ENCODE results near the gene FOXO3. TPM values are rescaled to one million over a fixed set of nuclear protein-coding genes. Genes with fewer than 3 reads are reported as not detected.

The FOXO3 gene
- total and polyA plus RNA-seq, 2 of the 13 experiments (the other 11 are each of a cell fraction or from before 2014, with no cell fraction given) = 16.0 to 22.5 TPM

- no peak for TF ChIP-seq ZBTB34 (CRISPR knock-in tag; IDR thresholded peaks at IDR 0.05)
- TF ChIP-seq ZNF816 (CRISPR knock-in tag; IDR thresholded peaks at IDR 0.05; ENCODE audit: borderline replicate concordance) = no peak
- no peak for TF ChIP-seq ZNF546 (CRISPR knock-in tag; conservative IDR thresholded peaks at IDR 0.05)
- no peak for TF ChIP-seq ZNF7 (CRISPR knock-in tag; IDR thresholded peaks at IDR 0.05)
- TF ChIP-seq TFAP4 (IDR thresholded peaks at IDR 0.05; ENCODE audit: borderline replicate concordance, low read depth) = peak; percentile 27; the same call in 1 of the 2 replicates
- TF ChIP-seq, protein P1, sequence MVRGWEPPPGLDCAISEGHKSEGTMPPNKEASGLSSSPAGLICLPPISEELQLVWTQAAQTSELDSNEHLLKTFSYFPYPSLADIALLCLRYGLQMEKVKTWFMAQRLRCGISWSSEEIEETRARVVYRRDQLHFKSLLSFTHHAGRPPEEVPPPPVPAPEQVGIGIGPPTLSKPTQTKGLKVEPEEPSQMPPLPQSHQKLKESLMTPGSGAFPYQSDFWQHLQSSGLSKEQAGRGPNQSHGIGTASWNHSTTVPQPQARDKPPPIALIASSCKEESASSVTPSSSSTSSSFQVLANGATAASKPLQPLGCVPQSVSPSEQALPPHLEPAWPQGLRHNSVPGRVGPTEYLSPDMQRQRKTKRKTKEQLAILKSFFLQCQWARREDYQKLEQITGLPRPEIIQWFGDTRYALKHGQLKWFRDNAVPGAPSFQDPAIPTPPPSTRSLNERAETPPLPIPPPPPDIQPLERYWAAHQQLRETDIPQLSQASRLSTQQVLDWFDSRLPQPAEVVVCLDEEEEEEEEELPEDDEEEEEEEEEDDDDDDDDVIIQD (CRISPR knock-in tag; IDR thresholded peaks at IDR 0.05; ENCODE audit: low read depth) = no peak
- peak; percentile 84 for TF ChIP-seq MAZ (IDR thresholded peaks at IDR 0.05; ENCODE audit: borderline replicate concordance, low read depth, low read length)
- no peak; the same call in 1 of the 2 replicates for TF ChIP-seq MAZ (CRISPR knock-in tag; IDR thresholded peaks at IDR 0.05; ENCODE audit: low read depth)
- TF ChIP-seq NBN (conservative IDR thresholded peaks at IDR 0.05) = no peak
- TF ChIP-seq RFXANK (CRISPR knock-in tag; IDR thresholded peaks at IDR 0.05) = no peak; the same call in 1 of the 2 replicates
- no peak for TF ChIP-seq SRY (CRISPR knock-in tag; IDR thresholded peaks at IDR 0.05)
- TF ChIP-seq ZNF143 (CRISPR knock-in tag; IDR thresholded peaks at IDR 0.05) = no peak
- 0 out of 2 replicates have a peak, but pooled peaks have one; percentile 27 for TF ChIP-seq TGIF2 (CRISPR knock-in tag; IDR thresholded peaks at IDR 0.05)
- no peak for TF ChIP-seq HDAC6 (IDR thresholded peaks at IDR 0.05; ENCODE audit: low read depth, low read length)
- TF ChIP-seq CHCHD3 (CRISPR knock-in tag; IDR thresholded peaks at IDR 0.05) = no peak
- TF ChIP-seq NONO (IDR thresholded peaks at IDR 0.05) = no peak
- 0 out of 2 replicates have a peak, but pooled peaks have one; percentile 6 for TF ChIP-seq NONO (CRISPR knock-in tag; conservative IDR thresholded peaks at IDR 0.05)
- TF ChIP-seq, protein P2, sequence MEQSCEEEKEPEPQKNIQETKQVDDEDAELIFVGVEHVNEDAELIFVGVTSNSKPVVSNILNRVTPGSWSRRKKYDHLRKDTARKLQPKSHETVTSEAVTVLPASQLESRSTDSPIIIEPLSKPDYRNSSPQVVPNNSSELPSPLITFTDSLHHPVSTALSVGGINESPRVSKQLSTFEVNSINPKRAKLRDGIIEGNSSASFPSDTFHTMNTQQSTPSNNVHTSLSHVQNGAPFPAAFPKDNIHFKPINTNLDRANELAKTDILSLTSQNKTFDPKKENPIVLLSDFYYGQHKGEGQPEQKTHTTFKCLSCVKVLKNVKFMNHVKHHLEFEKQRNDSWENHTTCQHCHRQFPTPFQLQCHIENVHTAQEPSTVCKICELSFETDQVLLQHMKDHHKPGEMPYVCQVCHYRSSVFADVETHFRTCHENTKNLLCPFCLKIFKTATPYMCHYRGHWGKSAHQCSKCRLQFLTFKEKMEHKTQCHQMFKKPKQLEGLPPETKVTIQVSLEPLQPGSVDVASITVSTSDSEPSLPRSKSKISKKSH (CRISPR knock-in tag; IDR thresholded peaks at IDR 0.05; ENCODE audit: borderline replicate concordance) = no peak
- peak; percentile 98 for TF ChIP-seq SP5 (CRISPR knock-in tag; IDR thresholded peaks at IDR 0.05; ENCODE audit: borderline replicate concordance, low read depth)
- TF ChIP-seq FOSL1 (CRISPR knock-in tag; IDR thresholded peaks at IDR 0.05; ENCODE audit: borderline replicate concordance) = no peak
- no peak for TF ChIP-seq ZNF644 (CRISPR knock-in tag; IDR thresholded peaks at IDR 0.05; ENCODE audit: low read depth)
- TF ChIP-seq ZFYVE20 (CRISPR knock-in tag; IDR thresholded peaks at IDR 0.05; ENCODE audit: borderline replicate concordance, low read depth) = no peak
- no peak for TF ChIP-seq FOXC1 (CRISPR knock-in tag; IDR thresholded peaks at IDR 0.05; ENCODE audit: borderline replicate concordance)
- no peak for TF ChIP-seq PPARG (CRISPR knock-in tag; conservative IDR thresholded peaks at IDR 0.05)
- no peak for TF ChIP-seq ZC3H4 (CRISPR knock-in tag; IDR thresholded peaks at IDR 0.05; ENCODE audit: borderline replicate concordance)
- 0 out of 2 replicates have a peak, but pooled peaks have one; percentile 26 for TF ChIP-seq ZSCAN21 (CRISPR knock-in tag; IDR thresholded peaks at IDR 0.05; ENCODE audit: borderline replicate concordance)
- no peak for TF ChIP-seq ZNF335 (CRISPR knock-in tag; IDR thresholded peaks at IDR 0.05)
These were observed 2.2 kb upstream of the FOXO3 start (continued) for GRCh38 chr6:108558372-108559096.
